ENCODE data around the gene SPEN.
"Not testable (repeated sequence)": the region's sequence is repeated elsewhere in the genome, so short reads cannot be mapped to it uniquely, and the experiment has no call there.

SPEN gene

DNA sequence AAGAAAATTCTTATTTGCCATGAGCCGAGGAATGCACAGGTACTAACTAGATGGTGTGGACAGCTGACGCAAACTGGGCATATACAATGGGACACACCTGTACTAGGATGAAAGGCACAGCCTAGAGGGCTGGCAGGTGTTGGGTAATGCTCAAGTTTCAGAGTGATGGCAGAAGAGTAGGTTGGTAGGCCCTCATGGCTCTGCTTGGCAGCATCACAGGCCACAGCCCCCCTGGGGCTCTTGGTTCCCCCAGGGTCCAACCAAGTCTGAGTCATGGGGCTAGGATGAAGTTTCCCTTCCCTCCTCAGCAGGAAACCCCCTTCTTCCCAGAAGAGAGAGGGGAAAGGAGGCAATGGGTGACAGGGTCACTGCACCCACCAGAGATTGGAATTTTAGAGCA is 35.2 kb downstream of the SPEN start:
- Histone ChIP-seq H3K27ac (ENCODE audit: low read length) (no peak overlapping the region), H3K9me3 (ENCODE audit: control insufficient read depth, insufficient read depth, low read length) (no peaks in the 10 kb centered on the region), H3K4me3 (ENCODE audit: low read length) (no peak overlapping the region), H3K27me3 (ENCODE audit: control insufficient read depth, insufficient read depth, low read length) (no peaks in the 10 kb centered on the region), H3K4me1 (ENCODE audit: control insufficient read depth, insufficient read depth, low read length) (peaks cover 3% of the 10 kb centered on the region; the same call in 1 of the 2 replicates), H3K36me3 (ENCODE audit: control insufficient read depth, insufficient read depth, low read length) (no peaks in the 10 kb centered on the region)
- no peak for DNase-seq (ENCODE audit: low read depth, low spot score)
- no CpG with 5 or more reads among the region's 2 CpGs for WGBS (ENCODE audit: insufficient coverage, insufficient read length)

DNA sequence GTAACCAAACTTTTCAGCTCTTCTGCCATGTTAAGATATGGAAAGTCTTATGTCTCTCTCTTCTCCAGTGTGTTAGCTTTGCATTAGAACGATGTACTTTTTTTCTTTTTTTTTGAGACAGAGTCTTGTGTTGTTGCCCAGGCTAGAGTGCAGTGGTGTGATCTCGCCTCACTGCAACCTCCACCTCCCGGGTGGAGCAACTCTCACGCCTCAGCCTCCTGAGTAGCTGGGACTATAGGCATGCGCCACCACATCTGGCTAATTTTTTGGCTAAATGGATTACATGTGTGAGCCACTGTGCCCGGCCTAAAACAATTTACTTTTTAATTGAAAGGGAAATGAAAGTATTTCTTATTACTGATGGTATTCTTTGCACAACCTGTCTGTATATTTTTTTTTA is 35.8 kb downstream of the SPEN start:
- H3K4me1 ChIP-seq (ENCODE audit: control insufficient read depth, insufficient read depth, low read length): peaks cover 3% of the 10 kb centered on the region; the same call in 1 of the 2 replicates
- WGBS (ENCODE audit: insufficient coverage, insufficient read length): no CpG with 5 or more reads among the region's 6 CpGs
- no peak for DNase-seq (ENCODE audit: low read depth, low spot score)
- no peaks in the 10 kb centered on the region for H3K36me3 ChIP-seq (ENCODE audit: control insufficient read depth, insufficient read depth, low read length)
- no peaks in the 10 kb centered on the region for H3K27me3 ChIP-seq (ENCODE audit: control insufficient read depth, insufficient read depth, low read length)
- no peaks in the 10 kb centered on the region for H3K9me3 ChIP-seq (ENCODE audit: control insufficient read depth, insufficient read depth, low read length)
- H3K4me3 ChIP-seq (ENCODE audit: low read length): no peak overlapping the region
- H3K27ac ChIP-seq (ENCODE audit: low read length): no peak overlapping the region

DNA sequence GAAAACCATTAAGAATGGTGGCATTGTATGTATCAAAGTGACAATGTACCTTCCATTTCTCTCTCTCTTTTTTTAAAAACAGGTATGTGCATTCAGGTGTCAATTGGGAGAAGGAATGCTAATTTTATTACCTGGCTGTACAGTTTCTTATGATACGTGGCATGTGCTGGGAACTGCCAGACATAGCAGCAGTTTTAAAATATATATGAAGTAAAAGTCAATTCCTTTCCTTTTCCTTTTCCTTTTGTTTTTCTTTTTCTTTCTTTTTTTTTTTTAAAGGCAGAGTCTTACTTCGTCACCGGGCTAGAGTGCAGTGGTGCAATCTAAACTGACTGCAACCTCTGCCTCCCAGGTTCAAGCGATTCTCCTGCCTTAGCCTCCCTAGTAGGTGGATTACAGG is 37.0 kb downstream of the SPEN start:
- Histone ChIP-seq H3K9me3 (ENCODE audit: control insufficient read depth, insufficient read depth, low read length) (no peaks in the 10 kb centered on the region), H3K27me3 (ENCODE audit: control insufficient read depth, insufficient read depth, low read length) (no peaks in the 10 kb centered on the region), H3K36me3 (ENCODE audit: control insufficient read depth, insufficient read depth, low read length) (no peaks in the 10 kb centered on the region), H3K27ac (ENCODE audit: low read length) (no peak overlapping the region), H3K4me1 (ENCODE audit: control insufficient read depth, insufficient read depth, low read length) (peaks cover 3% of the 10 kb centered on the region; the same call in 1 of the 2 replicates), H3K4me3 (ENCODE audit: low read length) (no peak overlapping the region)
- DNase-seq (ENCODE audit: low read depth, low spot score): no peak
- no CpG with 5 or more reads among the region's 4 CpGs for WGBS (ENCODE audit: insufficient coverage, insufficient read length)

DNA sequence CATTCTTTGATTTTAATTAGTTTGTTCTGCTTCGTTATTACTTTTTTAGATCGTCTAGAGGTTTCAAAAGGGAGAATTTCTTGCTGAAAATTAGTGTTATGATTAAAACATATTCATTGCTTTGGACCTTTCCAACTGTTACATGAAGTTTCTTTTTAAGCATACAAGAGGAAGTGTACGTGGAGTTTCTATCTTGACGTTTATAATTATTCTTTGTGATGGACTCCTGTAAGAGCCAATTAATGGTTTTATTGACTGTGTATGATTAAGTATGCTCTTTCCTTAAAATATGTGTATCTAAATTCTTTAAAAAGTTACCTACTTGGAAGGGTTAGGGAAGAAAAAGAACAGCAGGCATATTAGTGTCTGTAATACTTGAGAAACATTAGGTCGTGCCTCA is 37.8 kb downstream of the SPEN start:
- WGBS (ENCODE audit: insufficient coverage, insufficient read length): no CpG with 5 or more reads among the region's 5 CpGs
- Histone ChIP-seq H3K4me1 (ENCODE audit: control insufficient read depth, insufficient read depth, low read length) (peaks cover 3% of the 10 kb centered on the region; the same call in 1 of the 2 replicates), H3K27ac (ENCODE audit: low read length) (no peak overlapping the region), H3K4me3 (ENCODE audit: low read length) (no peak overlapping the region), H3K36me3 (ENCODE audit: control insufficient read depth, insufficient read depth, low read length) (no peaks in the 10 kb centered on the region), H3K9me3 (ENCODE audit: control insufficient read depth, insufficient read depth, low read length) (no peaks in the 10 kb centered on the region), H3K27me3 (ENCODE audit: control insufficient read depth, insufficient read depth, low read length) (no peaks in the 10 kb centered on the region)
- DNase-seq (ENCODE audit: low read depth, low spot score): no peak

DNA sequence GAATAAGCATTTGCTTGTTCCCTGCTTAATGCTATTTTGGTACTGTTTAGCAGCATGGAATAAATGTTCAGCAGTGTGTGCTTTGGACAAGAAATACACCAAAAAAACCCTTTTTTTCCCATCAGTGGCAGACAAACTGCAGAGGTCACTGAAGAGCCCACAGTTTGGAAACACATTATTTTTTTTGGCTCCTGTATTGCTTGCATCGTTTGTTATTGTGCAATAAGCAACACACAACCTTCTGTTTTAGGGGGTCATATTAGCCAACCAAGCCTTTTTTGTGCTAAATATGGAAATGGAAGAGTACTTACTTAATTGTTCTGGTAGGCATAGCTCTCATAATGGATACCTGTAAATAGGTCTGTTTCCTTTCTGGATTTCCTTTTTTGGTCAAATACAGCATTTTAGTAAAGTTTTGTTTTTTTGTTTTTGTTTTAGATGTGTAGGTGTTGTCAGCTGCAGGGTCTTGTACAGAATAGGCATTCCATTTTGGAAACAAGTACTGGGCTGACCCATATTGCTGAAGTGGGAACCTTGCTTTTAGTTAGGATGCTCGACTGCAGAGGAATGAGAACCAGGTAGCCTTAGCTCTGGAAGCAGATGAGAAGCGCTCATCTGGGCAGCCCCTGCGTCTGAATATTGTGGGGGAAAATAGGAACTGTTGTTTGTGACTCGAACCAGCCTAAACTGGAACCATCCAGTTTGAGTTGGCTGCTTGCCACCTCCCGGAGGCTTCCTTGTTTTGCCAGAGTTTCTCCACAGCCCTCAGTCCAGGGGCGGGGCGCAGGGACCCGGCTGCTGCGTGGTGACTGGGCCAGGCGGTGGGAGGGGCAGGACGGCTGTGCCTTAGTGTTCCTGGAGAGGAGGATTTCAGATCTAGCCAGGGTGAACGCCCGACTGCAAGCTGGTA is 38.4 kb downstream of the SPEN start:
- no peaks in the 10 kb centered on the region for H3K36me3 ChIP-seq (ENCODE audit: control insufficient read depth, insufficient read depth, low read length)
- peak; percentile 50 for DNase-seq (ENCODE audit: low read depth, low spot score)
- H3K27me3 ChIP-seq (ENCODE audit: control insufficient read depth, insufficient read depth, low read length): no peaks in the 10 kb centered on the region
- H3K27ac ChIP-seq (ENCODE audit: low read length): no peak overlapping the region
- no CpG with 5 or more reads among the region's 14 CpGs for WGBS (ENCODE audit: insufficient coverage, insufficient read length)
- H3K9me3 ChIP-seq (ENCODE audit: control insufficient read depth, insufficient read depth, low read length): no peaks in the 10 kb centered on the region
- H3K4me1 ChIP-seq (ENCODE audit: control insufficient read depth, insufficient read depth, low read length): peaks cover 3% of the 10 kb centered on the region; the same call in 1 of the 2 replicates
- H3K4me3 ChIP-seq (ENCODE audit: low read length): no peak overlapping the region

DNA sequence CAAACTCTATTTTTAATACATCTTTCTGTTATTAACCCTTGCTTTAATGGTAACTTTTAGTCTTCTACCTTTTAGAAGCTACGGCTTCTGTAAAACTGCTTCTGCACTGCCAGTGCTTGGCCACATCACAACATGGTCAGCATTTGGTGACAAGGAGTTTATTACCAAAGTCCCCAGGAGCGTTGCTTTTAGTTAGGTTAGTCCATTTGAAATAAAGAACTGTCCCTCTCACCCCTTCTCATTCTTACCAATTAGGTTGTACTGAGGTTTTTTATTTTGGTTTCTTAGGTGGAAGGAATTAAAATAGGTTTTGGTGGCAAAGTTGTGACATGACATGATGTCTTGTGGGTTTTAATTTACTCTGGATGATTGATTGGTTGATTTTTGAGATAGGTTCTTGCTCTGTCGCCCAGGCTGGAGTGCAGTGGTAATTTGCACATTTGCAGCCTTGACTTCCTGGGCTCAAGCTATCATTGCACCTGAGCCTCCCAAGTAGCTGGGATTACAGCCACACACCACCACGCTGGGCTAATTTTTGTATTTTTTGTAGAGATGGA is 39.2 kb downstream of the SPEN start:
- Histone ChIP-seq H3K4me3 (ENCODE audit: low read length) (no peak overlapping the region), H3K4me1 (ENCODE audit: control insufficient read depth, insufficient read depth, low read length) (peaks cover 3% of the 10 kb centered on the region; the same call in 1 of the 2 replicates), H3K27me3 (ENCODE audit: control insufficient read depth, insufficient read depth, low read length) (no peaks in the 10 kb centered on the region), H3K27ac (ENCODE audit: low read length) (no peak overlapping the region), H3K9me3 (ENCODE audit: control insufficient read depth, insufficient read depth, low read length) (no peaks in the 10 kb centered on the region), H3K36me3 (ENCODE audit: control insufficient read depth, insufficient read depth, low read length) (no peaks in the 10 kb centered on the region)
- no CpG with 5 or more reads among the region's 4 CpGs for WGBS (ENCODE audit: insufficient coverage, insufficient read length)
- DNase-seq (ENCODE audit: low read depth, low spot score): no peak

DNA sequence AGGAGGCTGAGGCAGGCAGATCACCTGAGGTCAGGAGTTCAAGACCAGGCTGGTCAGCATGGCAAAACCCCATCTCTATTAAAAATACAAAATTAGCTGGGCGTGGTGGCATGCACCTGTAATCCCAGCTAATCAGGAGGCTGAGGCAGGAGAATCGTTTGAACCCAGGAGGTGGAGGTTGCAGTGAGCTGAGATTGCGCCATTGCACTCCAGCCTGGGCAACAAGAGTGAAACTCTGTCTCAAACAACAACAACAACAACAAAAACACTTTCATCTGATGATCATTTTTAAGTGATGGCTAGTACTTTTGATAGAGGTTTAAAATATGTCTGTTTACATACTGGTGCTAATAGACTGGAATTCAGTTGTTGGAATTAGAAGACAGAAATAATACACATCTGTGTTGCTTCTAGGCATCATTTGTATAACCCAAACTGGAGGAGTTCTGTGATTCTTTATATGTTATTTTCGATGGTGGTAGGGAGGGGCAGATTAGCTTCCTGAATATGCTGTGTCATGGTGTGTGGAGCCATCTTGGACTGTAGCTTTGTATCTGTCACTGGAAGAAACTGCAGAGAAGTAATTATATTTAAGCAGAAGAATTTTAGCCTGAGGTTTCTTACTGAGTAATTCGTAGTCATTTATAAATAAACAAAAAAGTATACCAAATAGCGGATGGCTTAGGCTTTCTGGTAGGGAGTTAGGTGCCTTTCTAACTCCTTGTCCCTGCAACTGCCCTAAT is 45.5 kb downstream of the SPEN start:
- not testable (repeated sequence) for H3K9me3 ChIP-seq (ENCODE audit: control insufficient read depth, insufficient read depth, low read length); H3K27ac ChIP-seq (ENCODE audit: low read length); H3K27me3 ChIP-seq (ENCODE audit: control insufficient read depth, insufficient read depth, low read length); H3K4me1 ChIP-seq (ENCODE audit: control insufficient read depth, insufficient read depth, low read length); H3K36me3 ChIP-seq (ENCODE audit: control insufficient read depth, insufficient read depth, low read length); H3K4me3 ChIP-seq (ENCODE audit: low read length); DNase-seq (ENCODE audit: low read depth, low spot score)
- WGBS (ENCODE audit: insufficient coverage, insufficient read length): no CpG with 5 or more reads among the region's 6 CpGs

DNA sequence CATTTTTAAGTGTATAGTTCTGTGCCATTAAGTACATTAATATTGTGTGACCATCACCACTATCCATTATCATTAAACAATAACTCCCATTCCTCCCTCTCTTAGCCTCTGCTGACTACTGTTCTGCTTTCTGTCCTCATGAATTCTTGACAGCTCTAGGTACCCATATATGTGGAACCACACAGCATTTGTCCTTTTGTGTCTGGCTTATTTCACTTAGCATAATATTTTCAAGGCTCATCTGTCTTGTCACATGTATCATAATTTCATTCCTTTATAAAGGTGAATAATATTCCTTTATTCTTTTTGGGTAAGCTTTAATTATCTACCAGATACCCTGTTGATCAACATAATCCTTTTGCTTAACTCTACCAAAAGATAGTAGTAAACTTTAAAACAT is 47.7 kb downstream of the SPEN start:
- Histone ChIP-seq H3K27me3 (ENCODE audit: control insufficient read depth, insufficient read depth, low read length) (no peaks in the 10 kb centered on the region), H3K4me1 (ENCODE audit: control insufficient read depth, insufficient read depth, low read length) (no peaks in the 10 kb centered on the region), H3K36me3 (ENCODE audit: control insufficient read depth, insufficient read depth, low read length) (no peaks in the 10 kb centered on the region), H3K9me3 (ENCODE audit: control insufficient read depth, insufficient read depth, low read length) (no peaks in the 10 kb centered on the region), H3K27ac (ENCODE audit: low read length) (no peak overlapping the region), H3K4me3 (ENCODE audit: low read length) (no peak overlapping the region)
- no peak for DNase-seq (ENCODE audit: low read depth, low spot score)

DNA sequence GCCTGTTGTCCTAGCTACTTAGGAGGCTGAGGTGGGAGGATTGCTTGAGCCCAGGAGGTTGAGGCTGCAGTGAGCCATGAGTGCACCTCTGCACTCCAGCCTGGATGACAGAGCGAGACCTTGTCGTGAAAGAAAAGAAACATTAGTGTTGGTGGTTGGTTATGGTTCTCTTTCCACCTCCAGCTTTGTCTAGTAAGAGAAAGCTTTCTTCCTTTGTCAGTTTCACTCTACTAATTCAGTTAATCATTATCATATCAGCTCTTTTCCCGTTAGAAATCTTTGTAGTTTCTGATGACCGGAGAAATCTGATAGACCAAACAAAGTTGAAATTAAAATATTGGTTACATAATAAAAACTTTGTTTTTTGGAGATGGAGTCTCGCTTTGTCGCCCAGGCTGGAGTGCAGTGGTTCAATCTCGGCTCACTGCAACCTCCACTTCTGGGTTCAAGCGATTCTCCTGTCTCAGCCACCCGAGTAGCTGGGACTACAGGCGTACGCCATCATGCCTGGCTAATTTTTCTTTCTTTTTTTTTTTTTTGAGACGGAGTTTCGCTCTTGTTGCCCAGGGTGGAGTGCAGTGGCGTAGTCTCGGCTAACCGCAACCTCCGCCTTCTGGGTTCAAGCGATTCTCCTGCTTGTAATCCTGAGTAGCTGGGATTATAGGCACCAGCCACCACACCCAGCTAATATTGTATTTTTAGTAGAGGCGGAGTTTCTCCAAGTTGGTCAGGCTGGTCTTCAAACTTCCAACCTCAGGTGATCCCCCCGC is 49.5 kb downstream of the SPEN start:
- no CpG with 5 or more reads among the region's 20 CpGs for WGBS (ENCODE audit: insufficient coverage, insufficient read length)
- not testable (repeated sequence) for H3K27ac ChIP-seq (ENCODE audit: low read length); H3K4me3 ChIP-seq (ENCODE audit: low read length); H3K36me3 ChIP-seq (ENCODE audit: control insufficient read depth, insufficient read depth, low read length); H3K9me3 ChIP-seq (ENCODE audit: control insufficient read depth, insufficient read depth, low read length); H3K27me3 ChIP-seq (ENCODE audit: control insufficient read depth, insufficient read depth, low read length); DNase-seq (ENCODE audit: low read depth, low spot score); H3K4me1 ChIP-seq (ENCODE audit: control insufficient read depth, insufficient read depth, low read length)

DNA sequence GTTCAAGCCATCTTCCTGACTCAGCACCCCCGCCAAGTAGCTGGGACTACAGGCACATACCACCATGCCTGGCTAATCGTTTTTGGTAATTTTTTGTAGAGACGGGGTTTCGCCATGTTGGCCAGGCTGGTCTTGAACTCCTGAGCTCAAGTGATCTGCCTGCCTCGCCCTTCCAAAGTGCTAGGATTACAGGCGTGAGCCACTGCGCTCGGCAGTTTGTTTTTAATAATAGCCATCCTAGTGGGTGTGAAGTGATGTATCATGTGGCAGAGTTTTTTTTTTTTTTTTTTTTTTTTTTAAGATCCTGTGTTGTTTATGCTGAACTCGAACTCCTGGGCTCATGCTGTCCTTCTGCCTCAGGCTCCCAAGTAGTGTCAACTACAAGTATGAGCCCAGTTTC is 51.8 kb downstream of the SPEN start:
- H3K9me3 ChIP-seq (ENCODE audit: control insufficient read depth, insufficient read depth, low read length): no peaks in the 10 kb centered on the region
- H3K36me3 ChIP-seq (ENCODE audit: control insufficient read depth, insufficient read depth, low read length): no peaks in the 10 kb centered on the region
- no peak for DNase-seq (ENCODE audit: low read depth, low spot score)
- no peak overlapping the region for H3K27ac ChIP-seq (ENCODE audit: low read length)
- no peaks in the 10 kb centered on the region for H3K4me1 ChIP-seq (ENCODE audit: control insufficient read depth, insufficient read depth, low read length)
- H3K4me3 ChIP-seq (ENCODE audit: low read length): no peak overlapping the region
- no peaks in the 10 kb centered on the region for H3K27me3 ChIP-seq (ENCODE audit: control insufficient read depth, insufficient read depth, low read length)
- WGBS (ENCODE audit: insufficient coverage, insufficient read length): no CpG with 5 or more reads among the region's 9 CpGs

Data from iPS DF 6.9 (cell line).